Left forelimb (tissue), 1 donor: Measurements from ENCODE around the gene WNT3A.

Source experiments
- DNase-seq: peaks from one replicate; pipeline ENCODE4 v3.0.0-alpha.2; 2018; ENCODE audit warnings: low spot score

WNT3A gene

GRCh38 chr1:228070173-228070572 is 63.4 kb downstream of the WNT3A start:
- no peak for DNase-seq

GRCh38 chr1:228070851-228071250 is 64.1 kb downstream of the WNT3A start:
- no peak for DNase-seq

- DNase-seq = no peak
Observed at GRCh38 chr1:228071839-228072657, 65.2 kb downstream of the WNT3A start.

GRCh38 chr1:228072658-228073043 is 65.9 kb downstream of the WNT3A start:
- DNase-seq = no peak

GRCh38 chr1:228073061-228073856 is 66.5 kb downstream of the WNT3A start:
- no peak for DNase-seq

GRCh38 chr1:228073857-228074545 is 67.2 kb downstream of the WNT3A start:
- DNase-seq = no peak

GRCh38 chr1:228074954-228075730 is 68.3 kb downstream of the WNT3A start:
- no peak for DNase-seq

GRCh38 chr1:228075801-228076271 is 69.0 kb downstream of the WNT3A start:
- DNase-seq = no peak

- no peak for DNase-seq
Observed at GRCh38 chr1:228076796-228077430, 70.1 kb downstream of the WNT3A start.

GRCh38 chr1:228077565-228078330 is 71.0 kb downstream of the WNT3A start:
- DNase-seq = no peak

GRCh38 chr1:228079013-228079412 is 72.2 kb downstream of the WNT3A start:
- no peak for DNase-seq

- no peak for DNase-seq
Observed at GRCh38 chr1:228079601-228080263, 72.9 kb downstream of the WNT3A start.

GRCh38 chr1:228081144-228081543 is 74.3 kb downstream of the WNT3A start:
- DNase-seq = no peak

GRCh38 chr1:228081578-228082213 is 74.9 kb downstream of the WNT3A start:
- DNase-seq = no peak

GRCh38 chr1:228082214-228082917 is 75.6 kb downstream of the WNT3A start, which contains the start of gene ARF1:
ARF1 (plus strand) TSS chr1:228082708; CDS start chr1:228097115, 14,407 bp downstream.
- DNase-seq = peak; percentile 96

GRCh38 chr1:228082918-228083870 is 76.4 kb downstream of the WNT3A start:
- peak; percentile 76 for DNase-seq

GRCh38 chr1:228083871-228084278 is 77.1 kb downstream of the WNT3A start:
- no peak for DNase-seq
